Measurements from ENCODE around the gene ATP1B3.
A peak's percentile ranks its signal among the peaks of the same experiment; 100 is the strongest.
"Not testable (repeated sequence)": the region's sequence is repeated elsewhere in the genome, so short reads cannot be mapped to it uniquely, and the experiment has no call there.

The ATP1B3 gene

DNA sequence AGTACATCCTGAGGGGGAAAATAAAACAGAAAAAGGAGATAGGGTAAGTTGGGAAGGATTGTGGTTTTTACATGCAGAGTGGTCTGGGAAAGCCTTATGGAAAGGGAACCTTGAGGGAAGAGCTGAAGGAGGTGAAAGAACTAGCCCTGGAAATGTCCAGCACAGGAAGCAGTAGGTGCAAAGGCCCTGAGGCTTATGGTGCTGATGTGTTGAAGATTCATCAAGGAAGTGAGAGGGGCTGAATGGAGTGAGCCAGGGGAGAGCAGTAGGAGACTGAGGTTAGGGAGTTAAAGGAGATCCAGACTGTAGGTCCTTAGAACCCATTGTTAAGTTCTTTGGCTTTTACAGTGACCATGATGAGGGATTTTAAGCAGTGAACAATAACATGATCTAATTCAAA, 33.0 kb downstream of the ATP1B3 start:
- no peak for TF ChIP-seq CTCF (IDR thresholded peaks at IDR 0.05; ENCODE audit: low read depth, low read length, missing control alignments)
- in situ Hi-C loops (cut with HindIII; ENCODE audit: low pct_ligation_motif_present, low sequenced_read_pairs), result no loop called here
- Histone ChIP-seq H3K4me3 (ENCODE audit: low read depth, low read length) (no peak overlapping the region), H3K27me3 (replicated peaks) (no peaks in the 10 kb centered on the region), H3K36me3 (replicated peaks) (peaks cover 35% of the 10 kb centered on the region), H3K27ac (no peak overlapping the region)
- no peak for DNase-seq

GRCh38 chr3:141909986-141910385, 33.5 kb downstream of the ATP1B3 start:
- H3K27me3 ChIP-seq (replicated peaks); DNase-seq; H3K27ac ChIP-seq; in situ Hi-C loops (cut with HindIII; ENCODE audit: low pct_ligation_motif_present, low sequenced_read_pairs); H3K4me3 ChIP-seq (ENCODE audit: low read depth, low read length): not testable (repeated sequence)
- H3K36me3 ChIP-seq (replicated peaks), result peaks cover 35% of the 10 kb centered on the region

GRCh38 chr3:141913150-141913811, 36.8 kb downstream of the ATP1B3 start:
- TF ChIP-seq CTCF (IDR thresholded peaks at IDR 0.05; ENCODE audit: low read depth, low read length, missing control alignments), result peak; percentile 68
- H3K36me3 ChIP-seq (replicated peaks), result peaks cover 35% of the 10 kb centered on the region
- H3K4me3 ChIP-seq (ENCODE audit: low read depth, low read length), result no peak overlapping the region
- H3K27ac ChIP-seq, result no peak overlapping the region
- in situ Hi-C loops (cut with HindIII; ENCODE audit: low pct_ligation_motif_present, low sequenced_read_pairs), result no loop called here
- peak; percentile 56 for DNase-seq
- no peaks in the 10 kb centered on the region for H3K27me3 ChIP-seq (replicated peaks)

DNA sequence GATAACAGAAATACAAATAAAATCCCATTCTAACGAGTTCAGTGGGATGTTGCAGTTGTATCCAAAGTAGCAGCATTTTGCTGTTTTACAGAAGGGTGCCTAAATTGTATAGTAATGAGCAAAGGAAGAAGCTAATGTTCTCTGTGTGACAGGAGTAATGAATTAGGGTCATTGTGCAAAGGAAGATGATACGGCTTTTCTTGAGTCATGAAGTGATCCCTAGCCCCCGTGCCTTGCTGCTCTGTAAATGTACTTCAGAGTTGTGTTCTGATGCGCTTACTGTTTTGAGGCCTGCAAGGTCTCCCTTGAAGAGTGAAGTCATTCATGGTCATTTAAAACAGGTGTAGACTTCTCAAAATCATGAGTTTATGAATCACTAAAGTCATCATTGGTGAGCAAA, 37.9 kb downstream of the ATP1B3 start:
- peaks cover 25% of the 10 kb centered on the region for H3K36me3 ChIP-seq (replicated peaks)

DNA sequence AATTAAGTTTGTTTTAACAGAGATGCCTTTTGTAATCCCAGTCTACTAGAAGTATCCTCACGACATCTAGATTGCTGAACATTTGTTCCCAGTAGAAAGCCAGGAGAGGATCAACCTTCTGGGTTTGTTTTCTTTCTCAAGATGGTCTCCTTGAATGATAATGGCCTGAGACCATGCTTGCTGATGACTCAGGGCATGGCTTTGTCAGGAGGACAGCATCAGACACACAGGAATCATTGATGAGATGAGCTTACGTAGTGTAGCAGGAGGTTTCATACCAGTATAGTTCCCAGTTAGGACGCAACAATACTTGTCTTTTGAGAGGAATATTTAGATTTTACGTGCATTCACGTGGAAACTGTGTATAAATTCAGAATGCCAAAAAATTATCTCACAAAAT, 38.6 kb downstream of the ATP1B3 start:
- in situ Hi-C loops (cut with HindIII; ENCODE audit: low pct_ligation_motif_present, low sequenced_read_pairs), result no loop called here
- Histone ChIP-seq H3K4me3 (ENCODE audit: low read depth, low read length) (no peak overlapping the region), H3K27ac (no peak overlapping the region), H3K27me3 (replicated peaks) (no peaks in the 10 kb centered on the region), H3K36me3 (replicated peaks) (peaks cover 25% of the 10 kb centered on the region)
- TF ChIP-seq CTCF (IDR thresholded peaks at IDR 0.05; ENCODE audit: low read depth, low read length, missing control alignments), result no peak
- peak; percentile 28 for DNase-seq

More for the DNA sequence above, 37.9 kb downstream of the ATP1B3 start:
- no peak for TF ChIP-seq CTCF (IDR thresholded peaks at IDR 0.05; ENCODE audit: low read depth, low read length, missing control alignments)
- H3K27ac ChIP-seq, result no peak overlapping the region
- DNase-seq, result no peak
- no peak overlapping the region for H3K4me3 ChIP-seq (ENCODE audit: low read depth, low read length)
- no peaks in the 10 kb centered on the region for H3K27me3 ChIP-seq (replicated peaks)
- in situ Hi-C loops (cut with HindIII; ENCODE audit: low pct_ligation_motif_present, low sequenced_read_pairs), result no loop called here

- no peak for TF ChIP-seq CTCF (IDR thresholded peaks at IDR 0.05; ENCODE audit: low read depth, low read length, missing control alignments)
- Histone ChIP-seq H3K4me3 (ENCODE audit: low read depth, low read length) (no peak overlapping the region), H3K27ac (no peak overlapping the region), H3K36me3 (replicated peaks) (peaks cover 28% of the 10 kb centered on the region), H3K27me3 (replicated peaks) (no peaks in the 10 kb centered on the region)
- in situ Hi-C loops (cut with HindIII; ENCODE audit: low pct_ligation_motif_present, low sequenced_read_pairs), result no loop called here
- no peak for DNase-seq
Observed at GRCh38 chr3:141915766-141916165, 39.3 kb downstream of the ATP1B3 start.

Data from brain microvascular endothelial cell (primary cell).